Activated T-cell treated with anti-CD3 and anti-CD28 coated beads for 1 hour (primary cell): ENCODE data around the gene DENND4B.

Experiments used
- DNase-seq: peaks from one replicate; pipeline ENCODE4 v3.0.0-alpha.2; 2020; ENCODE audit warnings: low read depth

DENND4B gene

DNA sequence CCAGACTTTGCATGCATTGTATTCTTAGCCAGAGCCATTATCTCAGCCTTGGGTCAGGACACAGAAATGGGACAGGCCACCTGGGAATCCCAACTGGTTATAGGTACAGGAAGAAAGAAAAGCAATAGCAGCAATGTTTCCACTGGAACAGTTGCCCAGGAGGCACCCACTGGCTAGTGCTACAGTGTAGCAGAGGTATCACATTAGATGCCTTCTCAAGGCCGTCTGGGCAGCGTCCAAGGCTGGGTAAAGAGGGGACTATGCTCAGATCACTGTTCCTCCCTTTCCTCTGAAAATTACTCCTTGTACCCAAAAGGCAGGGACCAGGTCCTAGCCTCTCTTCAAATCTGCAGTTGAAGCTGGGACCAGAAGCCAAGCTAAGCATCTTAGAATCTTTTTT is 23.8 kb upstream of the DENND4B start:
- no peak for DNase-seq

DNA sequence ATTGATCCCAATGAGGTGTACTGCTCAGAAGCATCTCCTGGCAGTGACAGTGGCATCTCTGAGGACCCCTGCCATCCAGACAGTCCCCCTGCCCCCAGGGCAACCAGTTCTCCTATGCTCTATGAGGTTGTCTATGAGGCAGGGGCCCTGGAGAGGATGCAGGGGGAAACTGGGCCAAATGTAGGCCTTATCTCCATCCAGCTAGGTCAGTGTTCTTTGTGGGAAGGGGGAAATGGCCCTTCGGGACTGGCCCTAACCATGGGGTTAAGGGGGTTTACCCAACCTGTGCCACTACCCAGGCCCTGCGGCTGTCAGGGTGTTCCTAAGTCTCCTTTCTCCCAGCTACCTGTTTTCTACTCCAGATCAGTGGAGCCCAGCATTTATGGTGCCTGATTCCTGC is 22.5 kb upstream of the DENND4B start:
- no peak for DNase-seq

DNA sequence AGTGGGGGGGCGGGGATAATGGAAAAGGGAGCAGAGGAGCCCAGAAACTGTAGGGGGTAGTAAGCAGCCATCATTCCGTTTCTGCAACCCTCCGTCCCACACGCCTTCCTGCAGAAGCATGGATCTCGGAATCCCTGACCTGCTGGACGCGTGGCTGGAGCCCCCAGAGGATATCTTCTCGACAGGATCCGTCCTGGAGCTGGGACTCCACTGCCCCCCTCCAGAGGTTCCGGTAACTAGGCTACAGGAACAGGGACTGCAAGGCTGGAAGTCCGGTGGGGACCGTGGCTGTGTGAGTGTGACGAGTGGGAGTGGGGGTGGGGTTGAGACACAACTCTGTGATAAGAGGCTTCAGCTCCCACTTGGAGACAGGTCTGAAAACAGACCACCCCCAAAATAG is 21.9 kb upstream of the DENND4B start:
- no peak for DNase-seq

DNA sequence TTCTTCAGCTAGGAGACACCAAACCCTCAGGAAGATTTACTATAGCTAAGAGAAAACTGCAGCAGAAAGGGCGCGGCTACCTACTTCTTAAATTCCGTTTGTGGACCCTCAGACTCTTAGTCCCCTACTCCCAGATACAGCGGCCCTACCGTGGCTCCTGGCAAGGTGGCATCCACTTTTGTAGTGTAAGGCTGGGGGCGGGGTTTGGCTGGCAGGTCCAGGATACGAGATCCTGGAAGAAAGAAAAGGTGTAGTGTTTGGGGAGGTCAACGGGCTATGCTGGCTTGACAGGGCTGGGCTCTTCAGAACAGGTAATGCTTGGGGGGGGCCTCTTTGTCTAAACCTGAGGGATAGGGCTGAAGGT is 21.5 kb upstream of the DENND4B start:
- DNase-seq, result no peak

DNA sequence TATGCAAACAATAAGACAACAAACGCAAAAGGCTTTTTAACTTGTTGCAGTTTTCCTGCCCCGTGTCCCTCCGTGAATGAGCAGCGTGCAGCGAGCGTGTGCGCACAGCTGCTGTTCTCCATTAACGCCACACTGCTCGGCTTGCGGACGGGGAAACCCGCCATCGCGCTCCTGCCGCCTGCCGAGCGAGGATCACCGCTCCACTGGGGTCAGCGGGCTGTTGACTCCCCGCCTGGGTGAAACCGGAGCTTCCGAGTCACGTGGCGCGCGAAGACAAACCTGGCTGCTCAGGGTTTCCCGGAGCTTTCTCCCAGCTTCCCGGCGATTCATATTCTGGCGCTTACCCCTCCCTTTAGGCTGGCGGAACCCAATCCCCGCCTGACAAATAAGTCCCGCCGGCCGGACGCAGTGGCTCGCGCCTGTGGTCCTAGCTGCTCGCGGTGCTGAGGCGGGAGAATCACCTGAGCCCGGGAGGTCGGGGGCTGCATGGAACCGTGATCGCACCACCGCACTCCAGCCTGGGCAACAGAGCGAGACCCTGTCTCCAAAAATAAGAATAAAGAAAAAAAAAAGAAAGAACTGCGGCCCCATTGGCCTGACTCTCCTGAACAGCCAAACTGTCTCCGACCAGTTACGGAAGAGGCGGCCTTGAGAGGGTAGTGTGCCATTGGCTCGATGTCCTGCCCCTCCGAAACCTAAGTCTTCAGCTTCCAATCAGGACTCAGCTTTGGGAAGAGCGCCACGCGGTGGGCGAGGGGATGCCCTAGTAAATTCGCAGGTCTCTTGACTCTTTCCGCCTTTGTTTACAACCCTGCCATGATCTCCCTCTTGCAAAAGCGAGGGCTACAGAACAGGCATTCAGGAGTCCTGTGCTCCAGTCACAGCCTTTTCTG is 20.8 kb upstream of the DENND4B start, which contains the start of gene CREB3L4:
TSS of gene CREB3L4 (plus strand) at position 796 of the 893 bp plus-strand sequence. CDS start 624 bp downstream, outside the sequence.
- peak; percentile 73 for DNase-seq

DNA sequence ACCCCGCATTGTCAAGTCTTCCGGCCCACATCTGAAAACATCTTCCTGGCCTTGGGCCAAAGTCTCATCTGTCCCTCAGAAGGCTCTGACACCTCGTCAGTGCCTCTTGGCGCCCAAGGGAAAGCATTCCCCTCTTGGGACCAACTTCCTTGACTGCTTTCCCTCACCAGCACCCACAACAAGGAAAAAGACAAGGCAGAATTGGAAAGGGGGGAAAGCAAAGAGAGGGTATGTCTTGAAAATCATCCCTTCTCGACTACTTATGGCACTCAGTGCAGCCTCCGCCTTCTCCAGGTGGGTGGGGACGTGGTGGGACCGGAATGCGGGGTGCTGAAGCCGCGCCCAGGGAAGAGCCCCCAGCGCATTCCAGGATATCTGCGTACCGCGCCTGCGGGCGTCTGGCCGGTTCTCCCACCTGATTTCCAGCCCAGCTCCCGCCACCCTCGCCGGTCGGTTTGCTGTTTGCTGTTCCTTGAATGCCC is 17.4 kb upstream of the DENND4B start:
- DNase-seq, result no peak

DNA sequence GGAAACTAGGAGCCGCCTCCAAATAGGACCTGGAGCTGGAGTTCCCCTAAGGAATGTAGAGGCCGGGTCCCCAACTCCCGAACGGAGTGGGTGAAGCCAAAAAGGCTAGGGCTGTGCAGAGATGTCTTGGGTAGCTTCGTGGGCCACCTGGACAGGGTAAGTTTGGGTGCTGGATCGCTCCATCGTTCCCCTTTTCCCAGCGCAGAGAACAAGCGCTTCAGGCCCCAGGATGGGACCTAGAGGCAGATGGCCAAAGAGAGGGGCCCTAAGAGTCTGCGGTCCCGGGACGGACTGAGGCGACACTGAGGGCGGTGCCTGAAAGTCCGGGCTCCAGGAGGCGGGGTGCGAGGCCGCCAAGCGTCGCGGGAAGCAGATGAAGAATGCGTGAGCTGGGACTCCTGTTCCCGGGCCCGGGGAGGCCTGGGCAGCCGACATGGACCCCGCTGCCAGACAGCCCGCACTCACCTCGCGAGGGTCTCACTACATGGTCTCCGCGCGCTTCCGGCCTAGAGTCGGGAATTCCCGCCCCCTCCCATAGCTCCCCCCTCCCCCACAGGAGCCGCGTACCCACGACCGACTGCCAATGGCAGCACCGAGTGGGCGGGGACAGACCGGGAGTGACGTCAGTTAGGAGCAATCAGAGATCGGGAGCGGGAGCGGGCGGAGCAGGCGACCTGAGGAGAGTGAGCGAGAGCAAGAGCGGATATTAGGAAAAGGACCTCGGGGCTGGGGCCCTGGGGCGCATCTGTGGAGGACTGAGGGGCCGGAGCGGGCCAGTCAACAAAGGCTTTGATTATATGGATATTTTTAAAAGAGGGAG is 16.7 kb upstream of the DENND4B start, which contains the start of gene SLC39A1:
TSS of gene SLC39A1 (minus strand) at position 508 of the 820 bp plus-strand sequence. CDS start 822 bp downstream, outside the sequence.
- peak; percentile 92 for DNase-seq

DNA sequence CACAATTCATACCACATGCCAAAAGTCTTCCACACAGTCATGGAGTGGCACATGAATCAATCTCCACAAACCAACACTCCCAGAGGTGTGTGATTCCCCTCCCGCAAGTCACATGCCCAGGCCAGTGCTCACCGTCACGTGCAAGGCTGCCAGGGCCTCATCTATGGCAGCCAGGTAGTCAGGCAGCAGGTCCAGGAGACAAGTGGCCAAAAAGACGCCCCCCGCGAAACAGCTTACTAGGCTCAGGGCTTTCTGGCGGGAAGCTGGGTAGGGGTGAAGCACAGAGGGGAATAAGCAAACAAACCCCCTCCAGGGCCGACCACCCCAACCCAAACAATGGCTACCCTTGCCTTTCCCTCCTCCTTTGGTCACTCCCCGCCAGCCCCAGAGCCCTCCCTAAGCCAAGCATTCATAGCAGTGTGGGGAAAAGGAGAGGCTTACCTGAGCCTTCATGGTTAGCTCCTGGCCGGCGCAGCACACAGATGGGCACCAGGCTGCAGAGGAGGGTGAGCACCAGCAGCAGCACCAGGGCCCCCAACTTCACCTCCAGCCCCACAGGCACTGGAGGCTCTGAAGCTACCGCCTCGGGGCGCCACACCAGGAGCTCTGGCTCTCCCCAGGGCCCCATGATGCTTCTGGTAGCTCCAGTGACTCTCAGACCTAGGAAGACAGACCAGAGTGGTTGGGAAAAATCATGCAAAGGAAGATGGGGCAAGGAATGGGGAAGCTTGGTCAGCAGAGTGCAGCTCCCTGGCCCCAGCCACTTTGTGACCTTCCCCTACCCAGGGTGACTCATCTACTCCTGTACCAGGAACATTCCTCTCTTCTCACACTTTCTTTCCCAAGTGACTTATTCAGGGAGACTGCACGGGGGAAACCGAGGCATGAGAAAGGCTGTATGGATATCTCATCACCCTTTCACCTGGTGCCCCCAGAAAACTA is 15.8 kb upstream of the DENND4B start:
- no peak for DNase-seq

DNA sequence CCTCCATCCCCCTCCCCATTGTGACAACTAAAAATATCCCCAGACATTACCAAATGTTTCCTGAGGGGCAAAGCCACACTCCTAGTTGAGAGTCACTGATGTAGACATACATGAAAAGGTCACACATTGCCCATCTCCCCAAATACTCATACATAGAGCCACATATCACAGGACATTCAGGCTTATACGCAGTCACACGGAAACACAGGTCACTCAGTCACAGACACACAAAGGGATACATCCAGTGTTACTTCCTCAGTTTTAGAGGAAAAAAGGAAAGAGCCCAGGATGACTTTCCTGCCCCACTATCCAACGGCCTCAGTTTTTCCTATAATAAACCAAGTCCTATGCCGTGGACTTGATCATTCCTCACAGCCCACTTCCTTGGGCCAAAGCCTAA is 14.9 kb upstream of the DENND4B start:
- DNase-seq, result no peak

DNA sequence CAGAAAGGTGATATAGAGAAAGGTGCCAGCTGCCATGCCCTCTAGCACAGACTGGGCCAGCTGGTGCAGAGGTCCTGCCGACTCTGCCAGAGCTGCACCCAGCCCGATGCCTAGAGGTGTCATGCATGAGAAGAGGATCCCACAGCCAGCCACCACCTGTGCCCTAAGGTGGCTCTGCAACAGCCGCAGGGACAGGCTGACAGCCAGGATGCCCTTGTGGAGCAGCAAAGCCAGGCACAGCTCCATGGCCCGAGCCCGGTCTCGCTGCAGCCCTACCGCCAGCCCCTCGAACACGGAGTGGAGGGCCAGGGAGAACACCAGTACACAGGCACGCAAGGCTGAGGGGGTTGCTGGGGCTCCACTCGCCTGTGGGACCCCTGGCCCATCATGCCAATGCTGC is 13.7 kb upstream of the DENND4B start:
- DNase-seq, result no peak

DNA sequence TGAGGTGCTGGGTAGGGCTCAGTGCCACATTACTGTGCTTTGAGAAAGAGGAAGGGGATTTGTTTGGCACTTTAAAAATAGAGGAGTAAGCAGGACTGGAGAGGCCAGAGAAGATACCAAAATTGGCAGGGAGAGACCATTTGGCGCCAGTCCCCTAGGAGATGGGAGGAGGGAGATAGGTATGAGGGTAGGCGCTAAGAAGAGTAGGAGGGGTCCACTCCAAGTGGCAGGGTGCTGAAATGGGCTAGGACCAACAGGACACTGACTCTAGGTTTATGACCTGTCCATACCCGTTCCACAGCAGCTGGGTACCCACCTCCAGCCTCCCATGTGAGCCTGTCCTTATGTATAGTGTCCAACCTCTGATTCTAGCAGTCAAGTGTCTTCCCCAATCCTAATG is 12.9 kb upstream of the DENND4B start:
- no peak for DNase-seq

DNA sequence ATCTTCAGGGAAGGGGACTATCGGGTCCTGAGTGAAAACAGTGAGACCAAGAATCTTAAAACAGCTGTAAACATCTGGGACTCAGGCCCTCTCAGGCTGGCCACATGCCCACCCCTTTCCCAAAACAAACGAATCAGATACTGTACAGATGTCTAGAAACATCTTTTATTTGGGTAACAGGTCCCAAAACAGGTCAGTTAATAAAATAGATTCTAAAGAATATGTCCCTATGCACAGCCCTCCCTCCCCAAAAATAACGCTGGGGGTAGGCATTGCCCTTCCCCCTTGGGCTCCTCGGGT is 12.4 kb upstream of the DENND4B start:
- no peak for DNase-seq

DNA sequence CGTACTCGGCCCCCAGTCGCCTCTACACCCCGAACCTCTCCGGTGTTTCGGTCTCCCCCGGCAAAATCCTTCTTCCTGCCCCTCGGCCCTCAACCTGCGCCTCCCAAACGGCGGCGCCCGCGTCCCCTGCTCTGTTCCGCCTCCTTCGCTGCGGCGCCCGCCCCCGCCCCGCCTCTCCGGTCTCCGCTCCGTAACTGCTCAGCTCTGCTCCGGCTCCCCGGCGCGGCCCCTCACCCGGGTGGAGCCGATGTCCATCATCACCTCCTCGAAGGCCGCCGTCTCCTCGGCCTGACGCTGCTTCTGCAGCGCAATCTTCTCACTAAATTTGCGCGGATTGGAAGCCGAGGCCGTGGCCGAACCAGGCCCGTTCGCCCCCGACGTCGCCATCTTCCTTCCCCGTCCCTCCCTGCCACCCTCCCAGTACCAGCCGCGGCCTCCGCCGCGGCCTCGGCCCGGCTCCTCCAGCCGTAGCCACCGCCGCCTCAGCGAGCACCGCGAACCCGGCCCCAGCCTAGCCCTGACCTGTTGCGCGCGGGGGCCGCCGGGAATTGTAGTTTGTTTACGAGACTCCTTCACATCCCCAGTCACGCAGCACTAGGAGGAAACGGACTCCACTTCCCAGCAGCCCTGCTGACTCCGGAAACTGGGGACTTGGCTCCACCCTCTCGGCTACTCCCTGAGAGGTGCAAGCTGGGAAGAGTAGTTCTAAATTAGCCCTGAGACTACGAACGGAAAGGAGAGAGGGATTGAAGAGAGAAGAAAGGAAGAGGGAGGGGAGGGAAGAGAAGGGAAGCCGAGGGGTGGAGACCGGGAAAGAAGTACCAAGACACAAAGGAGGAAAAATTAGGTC is 11.8 kb upstream of the DENND4B start, which contains the start of gene CRTC2:
TSS of gene CRTC2 (minus strand) at position 502 of the 850 bp plus-strand sequence. CDS start at position 387, 115 bp downstream.
- DNase-seq, result peak; percentile 95

DNA sequence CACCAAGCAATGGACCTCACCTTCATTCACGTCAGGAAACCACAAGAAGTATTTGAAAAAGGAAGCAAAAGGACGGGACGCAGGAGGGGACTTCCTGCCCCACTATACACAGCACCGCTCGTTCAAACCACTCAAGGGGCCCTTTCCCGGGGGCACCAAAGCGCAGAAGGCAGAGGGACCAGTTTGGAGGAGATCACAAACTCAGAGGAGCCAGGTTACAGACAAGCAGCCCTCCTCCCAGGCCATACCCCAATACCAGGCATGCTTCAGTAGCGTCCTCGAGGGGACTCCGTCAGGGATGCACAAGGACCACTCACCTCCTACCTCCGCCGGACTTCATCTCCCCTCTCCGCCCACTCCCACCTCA is 11.2 kb upstream of the DENND4B start:
- no peak for DNase-seq

DNA sequence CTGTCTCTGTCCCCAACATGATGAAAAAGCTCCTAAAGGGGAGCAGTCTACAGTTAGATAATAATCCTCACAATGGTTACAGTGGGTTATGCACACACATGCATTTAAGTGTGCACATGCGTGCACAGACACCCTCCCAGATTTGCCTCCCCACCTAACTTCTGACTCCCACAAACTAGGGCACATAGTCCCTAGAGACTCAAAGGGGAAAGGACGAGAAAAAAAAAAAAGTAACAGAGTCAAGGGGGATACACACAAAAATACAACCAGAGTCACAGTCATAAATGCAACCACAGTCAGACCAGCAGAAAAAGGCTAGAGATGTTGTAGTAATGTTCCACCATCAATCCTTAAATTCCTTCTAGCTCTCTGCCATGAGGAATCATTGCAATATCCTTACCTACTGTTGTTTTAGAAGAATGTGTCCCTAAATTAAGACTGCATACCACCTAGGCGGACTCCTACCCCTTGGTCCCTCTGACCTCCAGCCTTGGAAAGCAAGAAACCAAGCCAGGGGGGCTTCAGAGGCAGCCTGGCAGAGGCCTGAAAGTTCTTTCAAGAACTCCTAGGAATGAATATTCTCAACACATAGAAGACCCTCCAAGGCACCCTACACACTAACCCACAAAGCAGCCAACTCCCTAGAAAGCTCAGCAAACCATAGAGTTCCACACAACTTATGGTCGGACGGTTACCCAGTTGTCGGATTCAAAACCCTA is 10.6 kb upstream of the DENND4B start:
- DNase-seq, result no peak

DNA sequence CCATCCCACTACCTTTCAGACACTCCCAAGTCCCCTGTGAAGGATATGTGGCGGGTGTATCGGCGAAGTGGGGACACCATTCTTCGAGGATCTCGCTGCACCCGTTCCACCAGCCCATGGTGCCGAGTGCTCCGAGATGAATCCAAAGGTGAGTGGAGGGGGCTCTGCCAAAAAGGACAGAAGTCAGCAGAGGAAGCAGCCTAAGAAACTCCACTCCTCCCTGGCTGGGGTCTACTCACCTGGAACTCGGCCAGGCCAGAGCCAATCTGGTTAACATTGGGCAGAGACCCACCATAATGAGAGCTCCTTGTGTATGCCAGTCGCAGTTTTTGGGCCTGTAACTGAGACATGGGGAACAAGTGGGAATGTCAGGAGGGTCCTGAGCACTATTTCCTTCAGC is 8.3 kb upstream of the DENND4B start:
- no peak for DNase-seq

DNA sequence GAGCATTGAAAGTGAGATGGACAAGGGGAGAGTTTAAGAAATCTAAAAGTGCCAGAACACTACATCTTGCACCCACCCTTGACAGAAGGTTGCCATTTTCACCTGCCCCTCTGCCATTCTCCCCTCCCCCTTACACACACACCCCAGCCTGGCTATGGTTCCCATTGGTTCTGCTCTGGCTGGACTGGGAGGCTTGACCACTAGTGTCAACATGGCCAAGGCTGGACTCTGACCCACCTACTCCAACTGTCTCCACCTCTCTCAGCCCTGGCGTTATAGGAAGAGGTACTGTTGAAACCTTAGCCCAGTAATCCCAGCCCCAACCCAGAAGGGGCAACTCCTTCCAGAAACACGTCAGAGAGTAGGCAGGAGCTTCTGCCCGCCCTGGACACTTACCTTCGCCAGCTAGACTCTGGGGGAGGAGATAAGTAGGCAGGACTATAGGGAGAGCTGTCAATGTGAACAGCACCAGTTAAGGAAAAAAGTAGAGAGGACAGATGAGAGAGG is 7.4 kb upstream of the DENND4B start:
- DNase-seq, result no peak

DNA sequence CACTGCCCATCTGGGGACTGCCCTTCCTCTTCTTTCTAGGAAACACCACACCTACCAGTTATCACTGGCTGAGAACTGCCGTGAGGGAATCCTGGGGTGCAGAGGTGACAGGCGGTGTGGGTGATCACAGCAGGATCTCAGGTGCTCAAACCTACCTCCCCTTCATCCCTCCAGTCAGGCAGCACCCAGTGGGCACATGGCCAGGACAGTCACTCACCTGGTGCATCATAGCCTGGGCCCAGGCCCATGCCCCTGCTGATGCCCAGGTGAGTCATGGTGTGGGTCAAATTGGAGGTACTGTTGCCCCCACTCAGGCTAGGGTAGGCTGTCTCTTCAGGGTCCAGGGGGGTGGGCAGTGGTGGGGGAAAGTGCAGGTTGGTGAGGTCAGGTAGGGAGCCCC is 5.3 kb upstream of the DENND4B start:
- DNase-seq, result no peak

DNA sequence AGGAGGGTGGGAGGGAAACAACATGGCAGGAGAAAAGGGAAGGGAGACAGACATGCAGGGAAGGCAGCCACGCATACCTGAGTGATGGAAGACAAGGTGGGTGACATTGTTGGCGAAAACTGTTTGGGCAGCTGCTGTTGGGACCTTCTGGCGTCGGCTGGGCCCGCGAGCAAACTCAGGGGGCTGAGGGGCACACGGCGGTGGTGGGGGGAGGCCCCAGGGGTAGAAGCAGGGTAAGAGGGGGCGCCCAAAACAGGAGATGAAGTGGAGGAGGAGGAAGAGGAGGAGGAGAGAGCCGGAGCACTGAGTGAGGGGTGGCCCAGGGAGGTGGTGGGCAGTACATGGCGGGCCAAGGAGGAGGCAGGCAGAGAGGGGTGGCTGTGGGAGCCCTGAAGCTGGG is 4.7 kb upstream of the DENND4B start:
- no peak for DNase-seq
